Activated CD4-positive, alpha-beta T cell treated with anti-CD3 and anti-CD28 coated beads for 36 hours (primary cell): ENCODE measurements around the gene PSME3IP1. TPM values are rescaled to one million over a fixed set of nuclear protein-coding genes. Genes with fewer than 3 reads are reported as not detected.
"Not testable (repeated sequence)": the region's sequence is repeated elsewhere in the genome, so short reads cannot be mapped to it uniquely, and the experiment has no call there.

Experiments
- ATAC-seq: fragments of 200-7000 bp; cut with Tn5 transposase; one replicate; pipeline ENCODE4 v1.10.0; 2021; ENCODE audit warnings: mild to moderate bottlenecking, moderate library complexity
- CTCF ChIA-PET: fragments of 350-600 bp; sonication (Branson Sonifier 250); formaldehyde crosslinking; loops from one replicate; lab custom pipeline; 2021; ENCODE audit warnings: antibody characterized with exemption; lab: Charles Lee
- POLR2A ChIA-PET: fragments of 350-600 bp; sonication (Branson Sonifier 250); formaldehyde crosslinking; loops from one replicate; lab custom pipeline; 2021; ENCODE audit warnings: antibody characterized with exemption, inconsistent platforms; lab: Charles Lee
- DNase-seq: peaks from one replicate; pipeline ENCODE4 v3.0.0-alpha.2; 2020
- H3K27ac Mint-ChIP-seq: one replicate; pipeline ENCODE4 v1.8.0; 2021; ENCODE audit warnings: mixed read lengths
- H3K27me3 Mint-ChIP-seq: one replicate; pipeline ENCODE4 v1.8.0; 2021; ENCODE audit warnings: mixed read lengths
- H3K36me3 Mint-ChIP-seq: one replicate; pipeline ENCODE4 v1.8.0; 2021; ENCODE audit warnings: low read depth, mixed read lengths
- H3K4me1 Mint-ChIP-seq: one replicate; pipeline ENCODE4 v1.8.0; 2021; ENCODE audit warnings: mixed read lengths
- H3K4me3 Mint-ChIP-seq: one replicate; pipeline ENCODE4 v1.8.0; 2021; ENCODE audit warnings: mild to moderate bottlenecking, moderate library complexity, mixed read lengths
- H3K9me3 Mint-ChIP-seq: one replicate; pipeline ENCODE4 v1.8.0; 2021; ENCODE audit warnings: low read depth, mixed read lengths
- intact Hi-C, 2 experiments: fragments of 100-400 bp; cut with DNase I in 1 of 2; cut with micrococcal nuclease in 1 of 2; formaldehyde crosslinking; loops; one replicate each; pipeline versions ENCODE4 v1.14.2 to v1.15.1; 2022 to 2024; cut with DNase I, micrococcal nuclease
- total RNA-seq, 2 experiments: library from RNA; stranded (reverse); gene quantifications; one replicate each; pipeline ENCODE4 v1.2.3, GENCODE V29; 2021

PSME3IP1 gene
- total RNA-seq, 2 experiments from 2014 or later, result 111 to 156 TPM

DNA sequence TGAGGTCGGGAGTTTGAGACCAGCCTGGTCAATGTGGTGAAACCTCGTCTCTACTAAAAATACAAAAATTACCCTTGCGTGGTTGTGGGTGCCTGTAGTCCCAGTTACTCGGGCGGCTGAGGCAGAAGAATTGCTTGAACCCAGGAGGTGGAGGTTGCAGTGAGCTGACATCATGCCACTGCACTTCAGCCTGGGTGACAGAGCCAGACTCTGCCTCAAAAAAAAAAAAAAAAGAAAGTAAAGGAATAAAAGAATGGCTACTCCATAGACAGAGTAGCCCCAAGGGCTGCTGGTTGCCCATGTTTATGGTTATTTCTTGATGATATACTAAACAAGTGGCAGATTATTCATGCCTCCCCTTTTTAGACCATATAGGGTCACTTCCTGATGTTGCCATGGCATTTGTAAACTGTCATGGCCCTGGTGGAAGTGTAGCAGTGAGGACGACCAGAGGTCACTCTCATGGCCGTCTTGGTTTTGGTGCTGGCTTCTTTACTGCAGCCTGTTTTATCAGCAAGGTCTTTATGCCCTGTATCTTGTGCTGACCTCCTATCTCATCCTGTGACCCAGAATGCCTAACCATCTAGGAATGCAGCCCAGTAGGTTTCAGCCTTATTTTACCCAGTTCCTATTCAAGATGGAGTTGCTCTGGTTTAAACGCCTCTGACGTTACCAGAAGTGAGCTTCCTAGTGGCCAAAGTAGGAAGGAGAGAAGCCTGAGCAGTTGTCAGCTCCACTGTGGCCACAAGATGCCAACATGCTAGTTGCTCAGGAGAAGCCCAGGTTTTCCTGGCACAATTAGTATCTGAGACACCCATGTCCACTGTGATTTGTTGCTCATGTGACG lies 76.4 kb downstream of the PSME3IP1 start:
- not testable (repeated sequence) for H3K4me3 Mint-ChIP-seq, H3K36me3 Mint-ChIP-seq

DNA sequence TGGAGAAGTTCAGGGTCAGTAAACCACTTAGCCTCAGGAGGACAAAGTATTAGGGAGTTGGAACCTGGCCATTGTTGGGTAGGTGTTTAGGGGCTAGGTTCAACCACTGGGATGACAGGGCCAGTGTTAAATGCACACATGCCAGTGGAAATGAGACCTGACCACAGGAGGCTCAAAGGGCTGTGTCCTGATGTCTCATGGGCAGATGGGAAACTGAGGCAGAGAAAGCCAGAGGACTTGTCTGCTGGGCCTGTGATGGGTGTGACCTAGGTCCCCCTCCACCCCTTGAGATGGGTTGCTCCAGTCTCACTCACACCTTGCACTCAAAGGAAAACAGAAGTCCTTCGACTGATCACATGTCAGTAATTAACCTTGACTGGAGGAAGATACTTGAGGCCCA lies 77.4 kb downstream of the PSME3IP1 start:
- CTCF ChIA-PET, result no interaction called here
- Mint-ChIP-seq H3K27me3 (no peaks in the 10 kb centered on the region), H3K4me1 (peaks cover 12% of the 10 kb centered on the region), H3K27ac (no peak overlapping the region), H3K9me3 (no peaks in the 10 kb centered on the region), H3K4me3 (no peak overlapping the region), H3K36me3 (no peaks in the 10 kb centered on the region)
- intact Hi-C loops, result loop anchor here in 1 of 2 experiments (2.0 kb wide), 1 partner anchor 14 kb away; no protein-coding TSS in a partner anchor
- ATAC-seq (no peak), DNase-seq (no peak)
- POLR2A ChIA-PET, result no interaction called here

More for the DNA sequence above, 76.4 kb downstream of the PSME3IP1 start:
- DNase-seq, ATAC-seq, POLR2A ChIA-PET, H3K27me3 Mint-ChIP-seq, H3K9me3 Mint-ChIP-seq, H3K27ac Mint-ChIP-seq: not testable (repeated sequence)
- CTCF ChIA-PET, result interaction anchor here (1.2 kb wide), 1 partner anchor 16 kb away, joined by 3 read pairs; no protein-coding TSS in a partner anchor
- intact Hi-C loops, result loop anchor here in 1 of 2 experiments (2.0 kb wide), 1 partner anchor 15 kb away; no protein-coding TSS in a partner anchor
- peaks cover 11% of the 10 kb centered on the region for H3K4me1 Mint-ChIP-seq

DNA sequence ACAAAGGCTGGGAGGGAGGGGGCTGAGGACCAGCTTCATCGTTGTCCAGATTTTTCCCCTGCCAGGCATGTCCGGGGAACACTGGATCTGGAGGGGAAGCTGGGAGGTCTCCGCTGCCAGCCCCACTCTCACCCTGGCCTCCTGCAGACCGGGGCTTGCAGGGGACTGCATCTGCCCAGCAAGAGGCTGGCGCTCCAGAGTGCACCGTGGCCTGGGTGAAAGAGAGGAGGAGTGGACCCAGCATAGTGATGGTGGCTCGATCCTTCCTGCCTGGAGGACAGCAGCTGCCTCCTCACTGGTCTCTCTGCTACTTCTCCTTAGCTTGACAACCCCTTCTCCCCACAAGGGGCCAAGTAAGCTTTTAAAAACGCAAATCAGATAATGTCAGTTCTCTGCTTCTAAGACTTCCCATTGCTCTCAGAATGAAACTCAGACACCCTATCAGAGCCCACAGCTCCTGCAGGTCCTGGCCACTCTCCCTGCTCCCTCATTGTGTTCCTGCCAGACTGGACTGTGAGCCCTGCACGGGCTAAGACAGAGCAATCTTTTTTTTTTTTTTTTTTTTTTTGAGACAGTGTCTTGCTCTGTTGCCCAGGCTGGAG lies 78.4 kb downstream of the PSME3IP1 start:
- Mint-ChIP-seq H3K36me3 (no peaks in the 10 kb centered on the region), H3K4me3 (no peak overlapping the region), H3K9me3 (no peaks in the 10 kb centered on the region), H3K4me1 (peaks cover 8% of the 10 kb centered on the region), H3K27me3 (no peaks in the 10 kb centered on the region), H3K27ac (no peak overlapping the region)
- CTCF ChIA-PET, result interaction anchor here (0.9 to 1.1 kb wide), 3 partner anchors 51 to 197 kb away, joined by 3 read pairs; no protein-coding TSS in a partner anchor
- DNase-seq (no peak), ATAC-seq (no peak)
- intact Hi-C loops, result no loop called here
- POLR2A ChIA-PET, result no interaction called here

DNA sequence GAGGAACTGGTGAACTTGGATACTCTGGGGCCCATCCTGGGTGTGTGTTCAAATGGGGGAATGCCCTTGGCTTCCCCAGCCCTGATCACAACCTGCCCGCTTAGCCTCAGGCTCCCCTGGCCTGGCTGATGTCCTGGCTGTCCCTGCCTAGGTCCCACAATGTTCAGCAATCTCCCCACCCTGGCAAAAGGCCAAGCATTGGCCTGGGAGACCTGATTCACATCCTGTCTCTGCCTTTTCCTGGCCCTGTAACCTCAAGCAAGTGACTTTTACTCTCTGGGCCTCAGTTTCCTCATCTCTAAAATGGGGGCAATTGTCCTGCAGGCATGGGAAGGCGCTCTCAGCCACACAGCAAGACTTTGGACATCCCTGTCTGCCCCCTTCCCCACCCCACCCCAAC lies 79.1 kb downstream of the PSME3IP1 start:
- DNase-seq (peak; percentile 35), ATAC-seq (no peak)
- ChIA-PET POLR2A (interaction anchor here (0.6 kb wide), 1 partner anchor 1283 kb away, joined by 3 read pairs; no protein-coding TSS in a partner anchor), CTCF (interaction anchor here (1.0 to 1.1 kb wide), 2 partner anchors 52 to 162 kb away, joined by 3 read pairs; no protein-coding TSS in a partner anchor)
- Mint-ChIP-seq H3K9me3 (no peaks in the 10 kb centered on the region), H3K27me3 (no peaks in the 10 kb centered on the region), H3K4me1 (peaks cover 8% of the 10 kb centered on the region), H3K36me3 (no peaks in the 10 kb centered on the region), H3K4me3 (no peak overlapping the region), H3K27ac (no peak overlapping the region)
- intact Hi-C loops, result no loop called here

DNA sequence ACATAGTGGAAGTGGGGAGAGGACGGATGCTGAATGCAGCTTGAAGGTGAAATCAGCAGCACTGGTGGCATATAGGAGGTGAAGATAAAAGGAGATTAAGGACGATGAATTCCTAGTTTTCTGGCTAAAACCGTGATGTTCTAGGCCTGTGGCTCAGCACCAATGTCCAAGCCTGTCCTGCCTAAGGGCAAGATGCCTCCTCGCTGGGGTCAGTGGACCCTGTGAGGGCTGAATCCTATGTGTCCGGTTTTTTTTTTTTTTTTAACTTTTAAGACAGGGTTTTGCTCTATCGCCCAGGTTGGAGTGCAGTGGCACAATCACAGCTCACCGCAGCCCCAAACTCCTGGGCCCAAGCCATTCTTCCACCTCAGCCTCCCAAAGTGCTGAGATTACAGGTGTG lies 80.7 kb downstream of the PSME3IP1 start:
- DNase-seq (no peak), ATAC-seq (no peak)
- Mint-ChIP-seq H3K4me1 (peaks cover 11% of the 10 kb centered on the region), H3K27me3 (no peaks in the 10 kb centered on the region), H3K4me3 (no peak overlapping the region), H3K9me3 (no peaks in the 10 kb centered on the region), H3K27ac (no peak overlapping the region), H3K36me3 (no peaks in the 10 kb centered on the region)
- POLR2A ChIA-PET, result no interaction called here
- CTCF ChIA-PET, result interaction anchor here (0.5 to 1.5 kb wide), 4 partner anchors 12 to 288 kb away, joined by 3 to 4 read pairs (median 3); no protein-coding TSS in a partner anchor
- intact Hi-C loops, result no loop called here

DNA sequence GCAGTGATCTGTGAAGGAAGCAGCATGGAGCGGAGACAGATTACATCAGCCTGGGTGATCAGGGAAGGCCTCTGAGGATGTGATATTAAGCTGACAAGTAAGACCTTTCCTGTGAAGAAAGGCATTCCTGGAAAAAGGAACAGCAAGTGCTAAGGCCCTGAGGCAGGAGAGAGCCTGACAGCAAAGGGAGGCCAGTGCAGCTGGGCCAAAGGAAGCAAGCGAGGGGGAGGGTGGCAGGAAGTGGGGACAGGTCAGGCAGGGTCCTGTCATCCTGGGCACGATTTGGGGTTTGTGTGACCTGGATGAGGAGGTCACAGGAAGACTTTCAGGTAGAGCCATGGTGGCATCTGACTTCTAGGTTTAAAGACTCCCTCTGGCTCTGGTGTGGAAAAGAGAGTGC lies 81.1 kb downstream of the PSME3IP1 start:
- H3K9me3 Mint-ChIP-seq, result no peaks in the 10 kb centered on the region
- peak; percentile 26 for ATAC-seq
- DNase-seq, result no peak
- H3K27ac Mint-ChIP-seq, result no peak overlapping the region
- POLR2A ChIA-PET, result no interaction called here
- intact Hi-C loops, result no loop called here
- no peaks in the 10 kb centered on the region for H3K36me3 Mint-ChIP-seq
- H3K4me1 Mint-ChIP-seq, result peaks cover 14% of the 10 kb centered on the region
- H3K4me3 Mint-ChIP-seq, result no peak overlapping the region
- CTCF ChIA-PET, result interaction anchor here (1.3 to 1.5 kb wide), 2 partner anchors 11 to 35 kb away, joined by 3 to 4 read pairs; no protein-coding TSS in a partner anchor
- no peaks in the 10 kb centered on the region for H3K27me3 Mint-ChIP-seq

DNA sequence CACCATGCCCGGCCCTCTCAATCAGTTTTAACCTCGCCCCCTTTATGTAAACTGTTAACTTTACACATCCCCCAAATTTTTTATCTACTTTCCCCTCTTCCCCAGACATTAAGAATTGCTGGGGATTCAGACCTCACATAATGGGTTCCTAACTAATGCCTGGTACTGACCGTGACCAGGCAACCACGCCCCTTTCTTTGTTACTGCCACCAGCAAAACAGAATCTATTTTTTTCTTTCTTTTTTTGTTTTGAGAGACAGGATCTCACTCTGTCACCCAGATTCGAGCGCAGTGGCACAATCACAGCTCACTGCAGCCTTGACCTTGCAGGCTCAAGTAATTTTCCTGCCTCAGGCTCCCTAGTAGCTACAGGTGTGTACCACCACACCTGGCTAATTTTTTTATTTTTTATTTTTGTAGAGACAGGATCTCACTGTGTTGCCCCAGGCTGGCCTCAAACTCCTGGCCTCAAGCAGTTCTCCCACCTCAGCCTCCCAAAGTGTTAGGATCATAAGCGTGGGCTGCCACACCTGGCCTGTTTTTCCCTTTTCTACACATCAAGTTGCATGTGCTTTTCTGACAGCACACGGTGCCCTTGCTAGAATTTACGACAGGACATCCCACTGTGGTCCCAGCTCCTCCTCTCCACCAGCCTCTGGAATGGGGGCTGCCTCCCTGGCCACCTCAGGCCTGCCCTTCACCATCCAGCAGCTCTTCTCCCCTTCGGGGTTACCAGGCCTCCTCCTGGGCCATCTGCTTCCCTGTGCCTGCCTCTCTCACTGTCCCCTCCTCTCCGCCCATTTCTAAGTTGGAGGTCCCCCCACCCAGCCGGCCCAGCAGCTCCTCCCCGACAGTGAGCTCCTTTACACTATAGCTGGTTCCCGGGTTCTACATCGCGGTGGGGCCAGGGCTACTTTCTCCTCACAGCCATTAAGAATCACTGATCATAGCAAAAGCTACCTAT lies 82.7 kb downstream of the PSME3IP1 start:
- Mint-ChIP-seq H3K4me1 (peaks cover 14% of the 10 kb centered on the region), H3K9me3 (no peaks in the 10 kb centered on the region), H3K27ac (no peak overlapping the region), H3K36me3 (no peaks in the 10 kb centered on the region), H3K4me3 (no peak overlapping the region), H3K27me3 (no peaks in the 10 kb centered on the region)
- ChIA-PET POLR2A (no interaction called here), CTCF (interaction anchor here (0.5 to 1.0 kb wide), 4 partner anchors 11 to 935 kb away, joined by 3 to 4 read pairs (median 3); partner anchors contain the start of gene CPNE2)
- DNase-seq, result no peak
- intact Hi-C loops, result no loop called here
- ATAC-seq, result no peak

Other genes starting within 250 kb of the PSME3IP1 start
- gene CETP, start 224.1 kb downstream of the PSME3IP1 start, total RNA-seq, result under 1 TPM in 1 of 2 experiments, not detected in 1; 0.14 TPM
- 100 to 1,000 TPM; 143 to 175 TPM for gene NLRC5, start 196.5 kb downstream of the PSME3IP1 start, total RNA-seq
- gene CPNE2, start 93.5 kb downstream of the PSME3IP1 start, total RNA-seq, result 1 to 10 TPM; 4.9 to 7.3 TPM
- gene RSPRY1, start 290 bp upstream of the PSME3IP1 start, total RNA-seq, result 10 to 100 TPM; 24.6 to 30.2 TPM
- 10 to 100 TPM in 1 of 2 experiments, 1 to 10 TPM in 1; 9.9 to 11.1 TPM for gene ARL2BP, start 59.2 kb upstream of the PSME3IP1 start, total RNA-seq
- gene PLLP, start 98.6 kb upstream of the PSME3IP1 start, total RNA-seq, result under 1 TPM; 0.30 to 0.33 TPM
- gene CCL22, start 172.7 kb upstream of the PSME3IP1 start, total RNA-seq, result under 1 TPM; 0.72 to 0.91 TPM
- not detected for gene CX3CL1, start 186.5 kb upstream of the PSME3IP1 start, total RNA-seq
- gene CCL17, start 218.7 kb upstream of the PSME3IP1 start, total RNA-seq, result 1 to 10 TPM; 1.2 to 1.4 TPM